ENCODE data around the gene PIP4K2A.
"Not testable (repeated sequence)": the region's sequence is repeated elsewhere in the genome, so short reads cannot be mapped to it uniquely, and the experiment has no call there.

PIP4K2A gene

DNA sequence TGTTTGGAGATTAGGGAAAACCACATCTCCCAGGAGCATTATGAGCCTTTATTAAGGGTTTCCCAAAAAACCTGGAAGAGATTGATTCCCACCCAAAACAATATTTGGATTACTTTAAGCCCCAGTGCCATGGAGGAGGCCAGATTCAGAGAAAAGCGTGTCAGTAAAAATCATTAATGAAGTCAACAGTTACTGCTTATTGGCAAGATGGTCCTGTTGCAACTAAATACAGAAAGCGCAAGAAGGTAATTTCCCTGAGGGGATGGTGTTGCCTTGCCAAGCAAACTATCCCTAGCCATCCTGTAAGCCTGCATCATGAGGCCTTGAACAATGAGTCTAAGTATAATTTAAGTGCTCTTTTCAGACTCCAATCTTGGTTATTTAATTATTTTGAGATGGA is 212.5 kb downstream of the PIP4K2A start:
- DNase-seq: no peak

DNA sequence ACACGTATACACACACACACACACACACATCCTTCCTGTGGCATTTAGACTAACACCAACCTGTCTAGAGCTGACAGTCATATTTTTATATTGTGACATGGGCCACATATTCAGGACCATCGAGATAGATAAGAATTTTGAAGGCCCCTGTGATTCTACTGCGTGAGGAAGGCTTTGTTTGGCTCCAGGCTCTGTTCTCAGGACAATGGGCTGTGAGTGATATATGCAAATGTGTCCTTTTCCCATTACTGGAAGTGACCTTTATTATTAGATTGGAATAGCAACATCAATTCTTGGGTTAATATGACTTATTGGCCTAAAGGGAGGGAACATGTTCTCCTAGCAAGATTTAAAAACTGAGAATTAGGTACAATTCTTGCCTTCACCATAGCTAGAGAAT is 213.0 kb downstream of the PIP4K2A start:
- DNase-seq: no peak

DNA sequence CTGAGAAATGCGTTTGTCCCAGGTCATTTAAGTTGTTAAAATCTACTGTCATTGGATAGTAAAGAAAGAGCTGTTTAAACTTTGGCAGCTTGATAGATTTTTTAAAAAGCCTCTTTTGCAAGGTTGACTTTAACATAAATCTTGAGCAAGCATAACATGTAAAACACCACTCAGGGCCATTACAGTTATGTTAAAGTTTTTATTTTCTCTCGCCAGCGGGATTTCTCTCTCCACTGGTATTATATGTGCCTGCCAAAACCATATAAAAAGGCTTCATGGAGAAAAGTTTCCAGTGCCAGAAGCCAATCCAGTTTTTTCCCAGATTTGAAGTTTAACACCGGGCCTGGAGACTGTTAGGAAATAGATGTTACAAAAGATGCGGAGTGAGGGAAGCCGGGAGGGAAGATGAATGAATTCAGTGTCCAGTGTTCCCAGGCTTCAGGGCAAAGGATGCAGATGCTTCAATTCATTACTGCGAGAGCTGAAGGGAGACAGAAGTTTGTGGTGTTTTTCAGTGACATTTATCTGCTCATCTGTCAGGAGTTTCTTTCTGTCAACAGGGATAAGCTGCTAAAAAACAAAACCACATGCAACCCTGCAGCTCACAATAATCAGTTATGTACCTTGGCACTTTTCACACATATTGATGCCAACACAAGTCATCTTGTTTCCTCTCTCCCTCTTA is 213.6 kb downstream of the PIP4K2A start:
- no peak for DNase-seq

DNA sequence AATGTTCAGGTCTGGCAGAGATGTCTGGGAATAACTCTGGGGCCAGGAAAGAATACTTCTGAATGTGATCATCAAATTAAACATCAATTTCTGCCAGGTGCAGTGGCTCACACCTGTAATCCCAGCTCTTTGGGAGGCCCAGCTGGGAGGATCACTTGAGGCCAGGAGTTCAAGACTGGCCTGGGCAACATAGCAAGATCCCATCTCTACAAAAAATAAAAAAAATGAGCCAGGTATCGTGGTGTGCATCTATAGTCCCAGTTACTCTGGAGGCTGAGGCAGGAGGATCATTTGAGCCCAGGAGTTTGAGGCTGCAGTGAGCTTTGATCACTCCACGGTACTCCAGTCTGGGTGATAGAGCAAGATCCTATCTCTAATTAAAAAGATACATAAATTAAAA is 214.4 kb downstream of the PIP4K2A start:
- DNase-seq: not testable (repeated sequence)

DNA sequence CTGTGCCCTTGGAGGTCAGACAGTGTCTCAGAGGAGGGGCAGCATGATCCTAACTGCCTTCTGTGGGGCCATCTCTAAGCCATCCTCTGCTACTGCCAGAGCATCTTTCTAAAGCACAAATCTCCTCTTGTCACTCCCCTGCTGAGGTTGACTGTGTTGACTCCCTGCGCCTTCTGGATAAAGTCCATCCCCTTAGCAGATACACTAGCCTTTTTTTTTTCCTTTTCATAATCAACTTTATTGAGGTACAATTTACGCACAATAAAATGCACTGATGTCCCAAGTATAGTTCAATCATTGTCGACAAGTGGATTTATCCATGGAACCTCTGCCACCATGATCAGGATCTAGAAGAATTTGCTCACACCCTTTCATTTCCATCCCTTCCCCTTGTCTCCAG is 219.0 kb downstream of the PIP4K2A start:
- DNase-seq: no peak

DNA sequence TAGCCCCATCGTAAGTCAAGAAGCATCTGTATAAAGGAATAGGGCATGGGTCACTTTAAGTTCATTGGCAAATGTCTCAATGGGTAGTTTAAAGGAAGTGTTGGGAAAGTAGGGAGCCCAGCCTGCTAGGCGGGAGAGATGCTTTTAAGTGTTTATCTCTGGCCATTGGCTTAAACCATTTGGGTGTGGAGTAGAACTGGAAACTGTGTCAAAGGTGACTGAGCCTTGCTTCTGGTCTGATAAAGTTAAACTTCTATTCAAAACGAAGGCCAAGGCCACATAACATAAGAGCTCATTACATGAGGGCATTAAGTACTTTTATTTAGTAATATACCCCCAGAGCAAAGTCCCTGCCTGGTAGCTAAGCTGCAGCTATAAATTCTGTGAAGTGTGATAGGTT is 220.4 kb downstream of the PIP4K2A start:
- no peak for DNase-seq

DNA sequence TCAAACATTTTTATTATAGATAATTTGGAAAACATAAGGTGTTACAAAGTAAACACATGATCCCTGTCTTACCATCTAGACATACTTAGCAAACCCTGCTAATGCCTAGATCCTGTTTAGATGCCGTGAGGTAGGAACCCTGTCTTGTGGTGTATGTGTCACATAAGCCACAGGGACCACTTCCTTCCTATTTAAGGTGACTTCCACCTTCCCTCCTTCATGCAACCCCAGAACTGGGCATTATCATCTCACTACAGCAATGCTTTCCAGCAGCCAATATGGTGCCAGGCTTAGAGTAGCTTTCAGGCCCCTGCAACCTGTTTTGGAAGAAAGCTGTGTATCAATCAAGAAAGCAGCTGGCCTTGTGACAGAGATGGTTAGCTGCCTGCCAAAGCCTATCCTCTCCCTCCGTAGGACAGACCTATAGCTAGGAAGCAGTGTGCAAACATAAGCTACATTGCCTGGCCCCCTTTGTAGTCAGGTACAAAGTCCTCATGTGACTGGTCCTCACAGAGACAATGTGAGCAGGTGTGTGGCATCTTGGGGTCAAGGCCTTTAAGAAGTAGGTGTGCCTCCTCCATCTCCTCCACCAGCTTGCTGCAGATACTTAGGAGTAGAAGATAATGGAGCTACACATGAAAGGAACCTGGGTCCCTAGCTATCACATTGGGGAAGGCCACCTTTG is 222.3 kb downstream of the PIP4K2A start:
- DNase-seq: no peak

DNA sequence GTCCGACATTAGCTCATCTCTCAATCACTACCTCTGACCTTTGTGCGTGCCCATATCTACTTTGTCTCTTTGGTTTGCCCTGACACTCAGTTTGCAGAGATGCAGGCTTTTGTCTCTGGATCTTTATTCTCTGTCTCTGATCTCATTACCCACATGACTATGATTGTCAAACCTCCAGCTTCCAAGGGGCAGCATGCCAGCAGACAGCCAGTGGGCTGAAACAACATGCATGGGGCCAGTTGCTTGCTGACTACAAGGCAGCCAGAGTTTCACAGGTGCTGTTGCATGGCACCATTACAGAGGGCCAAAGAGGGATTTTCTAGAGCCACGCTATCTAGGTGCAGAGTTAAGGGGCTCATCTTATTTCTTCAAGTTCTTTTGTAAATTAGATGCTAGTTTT is 222.9 kb downstream of the PIP4K2A start:
- DNase-seq: no peak

DNA sequence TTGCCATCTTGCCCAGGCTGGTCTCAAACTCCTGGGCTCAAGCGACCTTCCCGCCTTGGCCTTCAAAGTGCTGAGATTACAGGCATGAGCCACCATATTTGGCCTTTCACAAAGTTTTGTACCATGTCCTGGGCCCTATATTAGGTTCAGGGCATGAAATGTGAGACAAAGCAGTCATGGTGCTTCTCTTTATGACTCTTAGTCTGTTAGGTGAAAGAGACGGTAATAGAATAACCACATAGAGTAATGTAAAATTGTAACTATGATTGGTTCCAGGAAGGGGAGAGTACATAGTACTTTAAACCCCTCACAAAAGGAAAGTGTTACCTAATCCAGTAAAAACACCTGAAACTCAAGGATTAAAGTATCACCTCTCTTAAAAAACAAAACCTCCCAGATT is 224.4 kb downstream of the PIP4K2A start:
- DNase-seq: no peak

DNA sequence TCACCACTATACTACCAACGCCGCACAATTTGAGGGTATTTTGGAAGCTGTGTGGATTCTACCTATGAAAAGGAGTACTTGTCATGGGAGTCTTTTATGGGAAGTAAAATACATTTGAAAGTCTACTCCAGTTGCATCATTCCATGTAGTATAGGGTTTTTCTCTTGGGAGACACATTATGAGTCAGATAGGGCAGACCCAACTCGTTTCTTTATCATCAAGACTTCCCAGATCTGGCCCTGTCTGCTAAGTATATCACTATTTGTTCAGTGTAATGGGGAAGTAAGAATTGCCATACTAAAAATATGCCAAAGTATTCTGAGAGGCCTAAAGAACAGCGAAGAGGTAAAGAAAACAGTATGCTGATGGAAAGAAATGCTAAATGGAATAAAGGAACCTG is 224.9 kb downstream of the PIP4K2A start:
- DNase-seq: no peak

DNA sequence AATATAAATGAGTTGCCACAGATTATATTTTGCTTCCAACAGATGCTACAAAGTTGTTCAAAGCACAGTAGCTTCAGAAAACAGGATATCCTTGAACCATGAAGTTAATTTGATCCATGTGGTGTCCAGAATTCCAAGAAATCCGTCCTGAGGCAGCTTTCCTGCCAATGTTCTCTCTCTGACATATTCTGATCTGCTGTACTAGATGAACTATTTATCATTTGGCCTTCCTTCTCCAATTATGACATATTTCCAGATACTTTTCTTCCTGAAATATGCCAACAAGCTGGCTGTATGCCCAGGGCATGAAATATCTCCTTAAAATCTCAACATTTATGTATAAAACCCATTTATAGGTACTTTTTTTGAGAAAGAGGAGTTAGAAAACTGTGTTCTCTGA is 227.9 kb downstream of the PIP4K2A start:
- no peak for DNase-seq

Measured in NCI-H1694 treated with DMSO at 0.1 percent for 48 hours (cell line).